Measurements from ENCODE around the gene SCN5A. TPM values are rescaled to one million over a fixed set of nuclear protein-coding genes. Genes with fewer than 3 reads are reported as not detected.
A peak's percentile ranks its signal among the peaks of the same experiment; 100 is the strongest.

The SCN5A gene
- polyA plus RNA-seq, 1 donor: 3.5 TPM

DNA sequence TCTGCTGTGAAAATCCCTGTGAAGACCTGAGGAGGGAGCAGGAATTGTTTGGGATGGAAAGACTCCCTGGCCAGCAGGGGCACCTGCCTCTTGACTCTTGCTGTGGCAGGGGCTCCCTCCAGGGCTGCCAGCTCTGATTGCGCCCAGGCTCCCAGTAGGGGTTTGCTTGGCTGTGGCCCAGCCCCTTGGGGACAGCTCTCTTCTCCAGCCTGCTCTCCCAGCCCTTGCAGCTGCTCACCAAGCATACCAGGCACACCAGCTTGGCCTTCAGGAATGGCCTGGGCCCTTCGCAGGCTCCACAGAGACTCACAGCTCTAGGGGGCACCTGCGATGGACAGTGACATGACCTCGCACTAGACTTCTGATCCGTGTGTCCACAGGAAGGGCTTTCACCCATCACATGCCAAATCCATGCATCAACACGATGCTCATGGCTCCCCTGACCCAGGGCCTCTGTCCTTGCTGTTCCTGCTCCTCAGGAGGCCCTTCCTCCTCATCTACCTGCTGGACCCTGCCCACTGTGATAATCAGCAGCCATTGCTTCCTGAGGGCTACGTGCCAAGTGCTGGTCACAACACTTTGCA is 61.8 kb downstream of the SCN5A start:
- H3K4me1 ChIP-seq (ENCODE audit: control insufficient read depth, insufficient read depth, low read length): no peaks in the 10 kb centered on the region
- DNase-seq: no peak

GRCh38 chr3:38586546-38587520 is 62.7 kb downstream of the SCN5A start:
- no peak for DNase-seq
- H3K4me1 ChIP-seq (ENCODE audit: control insufficient read depth, insufficient read depth, low read length): no peaks in the 10 kb centered on the region
- H3K4me3 ChIP-seq (ENCODE audit: low read length): no peak overlapping the region
- no peaks in the 10 kb centered on the region for H3K36me3 ChIP-seq (ENCODE audit: control insufficient read depth, insufficient read depth, low read length)
- no peaks in the 10 kb centered on the region for H3K9me3 ChIP-seq (ENCODE audit: control insufficient read depth, low read depth, low read length)
- H3K27me3 ChIP-seq (ENCODE audit: control insufficient read depth, insufficient read depth, low read length): no peaks in the 10 kb centered on the region
- no CpG with 5 or more reads among the region's 14 CpGs for WGBS (ENCODE audit: insufficient coverage, low lambda C conversion rate)
- no peak overlapping the region for H3K27ac ChIP-seq (ENCODE audit: low read length)

More for the DNA sequence above, 61.8 kb downstream of the SCN5A start:
- Histone ChIP-seq H3K27ac (ENCODE audit: low read length) (no peak overlapping the region), H3K36me3 (ENCODE audit: control insufficient read depth, insufficient read depth, low read length) (no peaks in the 10 kb centered on the region), H3K27me3 (ENCODE audit: control insufficient read depth, insufficient read depth, low read length) (no peaks in the 10 kb centered on the region), H3K9me3 (ENCODE audit: control insufficient read depth, low read depth, low read length) (no peaks in the 10 kb centered on the region), H3K4me3 (ENCODE audit: low read length) (no peak overlapping the region)
- WGBS (ENCODE audit: insufficient coverage, low lambda C conversion rate): no CpG with 5 or more reads among the region's 7 CpGs

GRCh38 chr3:38585791-38586420 is 63.6 kb downstream of the SCN5A start:
- Histone ChIP-seq H3K4me1 (ENCODE audit: control insufficient read depth, insufficient read depth, low read length) (no peaks in the 10 kb centered on the region), H3K36me3 (ENCODE audit: control insufficient read depth, insufficient read depth, low read length) (no peaks in the 10 kb centered on the region), H3K9me3 (ENCODE audit: control insufficient read depth, low read depth, low read length) (no peaks in the 10 kb centered on the region), H3K27me3 (ENCODE audit: control insufficient read depth, insufficient read depth, low read length) (no peaks in the 10 kb centered on the region), H3K4me3 (ENCODE audit: low read length) (no peak overlapping the region), H3K27ac (ENCODE audit: low read length) (no peak overlapping the region)
- no peak for DNase-seq
- WGBS (ENCODE audit: insufficient coverage, low lambda C conversion rate): no CpG with 5 or more reads among the region's 8 CpGs

DNA sequence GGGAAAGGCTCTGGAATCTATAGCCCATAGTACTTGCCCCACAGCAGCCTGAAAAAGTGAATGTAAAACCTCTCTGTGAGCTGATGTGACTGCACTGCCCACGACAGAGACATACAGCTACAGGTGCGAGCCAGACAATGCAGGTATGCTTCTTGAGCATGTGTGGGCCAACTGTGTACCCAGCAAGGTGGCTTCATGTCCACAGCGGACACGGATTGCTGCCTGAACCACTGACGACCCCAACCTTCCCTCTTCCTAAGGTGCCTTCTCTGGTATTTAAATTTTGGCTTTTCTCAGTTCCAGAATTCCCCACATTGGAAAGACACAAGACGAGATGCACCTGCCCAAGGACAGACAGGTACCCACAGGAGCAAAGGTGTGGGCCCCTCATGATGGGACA is 65.8 kb downstream of the SCN5A start:
- no peak for DNase-seq
- Histone ChIP-seq H3K4me3 (ENCODE audit: low read length) (no peak overlapping the region), H3K27ac (ENCODE audit: low read length) (peak overlapping the region; percentile 23), H3K27me3 (ENCODE audit: control insufficient read depth, insufficient read depth, low read length) (no peaks in the 10 kb centered on the region), H3K36me3 (ENCODE audit: control insufficient read depth, insufficient read depth, low read length) (no peaks in the 10 kb centered on the region), H3K4me1 (ENCODE audit: control insufficient read depth, insufficient read depth, low read length) (no peaks in the 10 kb centered on the region), H3K9me3 (ENCODE audit: control insufficient read depth, low read depth, low read length) (no peaks in the 10 kb centered on the region)
- WGBS (ENCODE audit: insufficient coverage, low lambda C conversion rate): no CpG with 5 or more reads among the region's 6 CpGs

GRCh38 chr3:38582941-38583645 is 66.4 kb downstream of the SCN5A start:
- H3K4me3 ChIP-seq (ENCODE audit: low read length): no peak overlapping the region
- DNase-seq: peak; percentile 14 to 26
- H3K9me3 ChIP-seq (ENCODE audit: control insufficient read depth, low read depth, low read length): no peaks in the 10 kb centered on the region
- H3K36me3 ChIP-seq (ENCODE audit: control insufficient read depth, insufficient read depth, low read length): no peaks in the 10 kb centered on the region
- peak overlapping the region; percentile 23 for H3K27ac ChIP-seq (ENCODE audit: low read length)
- H3K4me1 ChIP-seq (ENCODE audit: control insufficient read depth, insufficient read depth, low read length): no peaks in the 10 kb centered on the region
- no peaks in the 10 kb centered on the region for H3K27me3 ChIP-seq (ENCODE audit: control insufficient read depth, insufficient read depth, low read length)
- 60% methylated on average over 1 of the region's 8 CpGs for WGBS (ENCODE audit: insufficient coverage, low lambda C conversion rate)

DNA sequence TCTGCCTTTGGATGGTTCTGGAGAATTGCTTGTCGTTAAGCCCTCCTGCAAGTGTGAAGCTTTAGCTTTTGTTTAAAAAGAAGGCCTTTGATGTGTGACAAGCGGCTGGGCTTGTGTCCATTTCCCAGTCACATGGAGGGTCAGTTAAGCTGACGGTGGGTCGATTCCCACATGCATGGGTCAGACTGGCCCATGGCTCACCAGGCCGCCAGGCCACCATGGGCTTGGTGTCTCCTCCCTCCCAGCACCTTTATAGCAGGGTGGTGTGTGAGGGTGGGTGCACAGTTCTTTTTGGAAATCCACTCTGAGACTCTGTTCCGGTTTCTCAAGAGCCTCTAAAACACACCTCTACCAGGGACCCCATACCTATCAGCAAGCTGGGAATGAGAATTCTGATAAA is 67.2 kb downstream of the SCN5A start:
- WGBS (ENCODE audit: insufficient coverage, low lambda C conversion rate): no CpG with 5 or more reads among the region's 6 CpGs
- Histone ChIP-seq H3K9me3 (ENCODE audit: control insufficient read depth, low read depth, low read length) (no peaks in the 10 kb centered on the region), H3K27me3 (ENCODE audit: control insufficient read depth, insufficient read depth, low read length) (no peaks in the 10 kb centered on the region), H3K27ac (ENCODE audit: low read length) (no peak overlapping the region), H3K36me3 (ENCODE audit: control insufficient read depth, insufficient read depth, low read length) (no peaks in the 10 kb centered on the region), H3K4me1 (ENCODE audit: control insufficient read depth, insufficient read depth, low read length) (no peaks in the 10 kb centered on the region), H3K4me3 (ENCODE audit: low read length) (no peak overlapping the region)
- DNase-seq: no peak

DNA sequence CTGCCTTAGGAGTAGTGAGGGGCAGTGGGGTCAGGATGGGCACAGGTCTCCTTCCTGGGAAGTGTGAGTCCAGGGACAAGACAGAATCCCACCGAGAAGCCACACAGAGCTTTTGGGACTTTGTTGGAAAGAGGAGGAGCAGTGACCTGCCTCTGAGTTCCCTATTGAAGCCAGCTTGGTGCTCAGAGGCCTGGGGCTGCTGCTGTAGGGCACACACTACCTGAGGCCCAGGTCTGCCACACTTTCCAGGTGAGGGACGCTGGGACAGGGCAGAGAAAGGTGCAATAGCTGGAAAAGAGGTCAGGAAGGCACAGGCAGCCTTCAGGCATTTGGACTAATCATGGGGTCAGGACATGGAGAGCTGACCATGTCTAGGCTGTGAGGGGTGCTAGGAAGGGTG is 67.7 kb downstream of the SCN5A start:
- Histone ChIP-seq H3K27ac (ENCODE audit: low read length) (no peak overlapping the region), H3K9me3 (ENCODE audit: control insufficient read depth, low read depth, low read length) (no peaks in the 10 kb centered on the region), H3K4me3 (ENCODE audit: low read length) (no peak overlapping the region), H3K36me3 (ENCODE audit: control insufficient read depth, insufficient read depth, low read length) (no peaks in the 10 kb centered on the region), H3K27me3 (ENCODE audit: control insufficient read depth, insufficient read depth, low read length) (no peaks in the 10 kb centered on the region), H3K4me1 (ENCODE audit: control insufficient read depth, insufficient read depth, low read length) (no peaks in the 10 kb centered on the region)
- no CpG with 5 or more reads among the region's 2 CpGs for WGBS (ENCODE audit: insufficient coverage, low lambda C conversion rate)
- DNase-seq: no peak

- H3K9me3 ChIP-seq (ENCODE audit: control insufficient read depth, low read depth, low read length): no peaks in the 10 kb centered on the region
- no peak overlapping the region for H3K27ac ChIP-seq (ENCODE audit: low read length)
- H3K4me3 ChIP-seq (ENCODE audit: low read length): no peak overlapping the region
- peak in 1 of 2 donors; percentile 10 for DNase-seq
- WGBS (ENCODE audit: insufficient coverage, low lambda C conversion rate): 80% methylated on average over 1 of the region's 21 CpGs
- H3K4me1 ChIP-seq (ENCODE audit: control insufficient read depth, insufficient read depth, low read length): no peaks in the 10 kb centered on the region
- H3K27me3 ChIP-seq (ENCODE audit: control insufficient read depth, insufficient read depth, low read length): no peaks in the 10 kb centered on the region
- H3K36me3 ChIP-seq (ENCODE audit: control insufficient read depth, insufficient read depth, low read length): no peaks in the 10 kb centered on the region
Observed at GRCh38 chr3:38580450-38581382, 68.8 kb downstream of the SCN5A start.

- no peaks in the 10 kb centered on the region for H3K9me3 ChIP-seq (ENCODE audit: control insufficient read depth, low read depth, low read length)
- H3K4me3 ChIP-seq (ENCODE audit: low read length): no peak overlapping the region
- H3K4me1 ChIP-seq (ENCODE audit: control insufficient read depth, insufficient read depth, low read length): no peaks in the 10 kb centered on the region
- no peak overlapping the region for H3K27ac ChIP-seq (ENCODE audit: low read length)
- DNase-seq: peak in 1 of 2 donors; percentile 11
- H3K27me3 ChIP-seq (ENCODE audit: control insufficient read depth, insufficient read depth, low read length): no peaks in the 10 kb centered on the region
- WGBS (ENCODE audit: insufficient coverage, low lambda C conversion rate): no CpG with 5 or more reads among the region's 14 CpGs
- H3K36me3 ChIP-seq (ENCODE audit: control insufficient read depth, insufficient read depth, low read length): no peaks in the 10 kb centered on the region
Observed at GRCh38 chr3:38579551-38580449, 69.7 kb downstream of the SCN5A start.

Measured in large intestine (tissue), 3 donors.